Activated T-helper 17 cell treated with anti-CD3 and anti-CD28 coated beads, Interleukin-2, amount 50 U/mL, for 72 hours (primary cell): ENCODE data around the gene FAM25A. TPM values are rescaled to one million over a fixed set of nuclear protein-coding genes. Genes with fewer than 3 reads are reported as not detected.
"Not testable (repeated sequence)": the region's sequence is repeated elsewhere in the genome, so short reads cannot be mapped to it uniquely, and the experiment has no call there.

Experiments
- ATAC-seq: fragments of 150-1000 bp; cut with Tn5 transposase; replicated peaks from 2 replicates; pipeline ENCODE4 v1.10.0; 2021; ENCODE audit warnings: mild to moderate bottlenecking, moderate library complexity
- H3K27ac Mint-ChIP-seq: one replicate; pipeline ENCODE4 v1.8.0; 2022; ENCODE audit warnings: mixed read lengths
- H3K27me3 Mint-ChIP-seq: one replicate; pipeline ENCODE4 v1.8.0; 2022; ENCODE audit warnings: mixed read lengths
- H3K36me3 Mint-ChIP-seq: one replicate; pipeline ENCODE4 v1.8.0; 2022; ENCODE audit warnings: low read depth, mild to moderate bottlenecking, mixed read lengths
- H3K4me1 Mint-ChIP-seq: one replicate; pipeline ENCODE4 v1.8.0; 2022; ENCODE audit warnings: mixed read lengths
- H3K4me3 Mint-ChIP-seq: one replicate; pipeline ENCODE4 v1.8.0; 2022; ENCODE audit warnings: mild to moderate bottlenecking, mixed read lengths
- H3K9me3 Mint-ChIP-seq: one replicate; pipeline ENCODE4 v1.8.0; 2022; ENCODE audit warnings: mixed read lengths
- total RNA-seq, 2 donors: library from RNA; stranded (reverse); gene quantifications; one replicate each; pipeline ENCODE4 v1.2.3, GENCODE V29; 2022

Gene FAM25A
- total RNA-seq, 2 donors from 2014 or later: not detected

DNA sequence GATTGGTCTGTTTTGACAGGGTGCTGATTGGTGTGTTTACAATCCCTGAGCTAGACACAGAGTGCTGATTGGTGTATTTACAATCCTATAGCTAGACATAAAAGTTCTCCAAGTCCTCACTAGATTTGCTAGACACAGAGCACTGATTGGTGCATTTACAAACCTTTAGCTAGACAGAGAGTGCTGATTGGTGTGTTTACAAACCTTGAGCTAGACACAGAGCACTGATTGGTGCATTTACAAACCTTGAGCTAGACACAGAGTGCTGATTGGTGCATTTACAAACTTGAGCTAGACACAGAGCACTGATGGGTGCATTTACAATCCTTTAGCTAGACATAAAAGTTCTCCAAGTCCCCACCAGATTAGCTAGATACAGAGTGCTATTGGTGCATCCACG is 10.3 kb downstream of the FAM25A start:
- H3K36me3 Mint-ChIP-seq, H3K4me1 Mint-ChIP-seq, H3K9me3 Mint-ChIP-seq: not testable (repeated sequence)

DNA sequence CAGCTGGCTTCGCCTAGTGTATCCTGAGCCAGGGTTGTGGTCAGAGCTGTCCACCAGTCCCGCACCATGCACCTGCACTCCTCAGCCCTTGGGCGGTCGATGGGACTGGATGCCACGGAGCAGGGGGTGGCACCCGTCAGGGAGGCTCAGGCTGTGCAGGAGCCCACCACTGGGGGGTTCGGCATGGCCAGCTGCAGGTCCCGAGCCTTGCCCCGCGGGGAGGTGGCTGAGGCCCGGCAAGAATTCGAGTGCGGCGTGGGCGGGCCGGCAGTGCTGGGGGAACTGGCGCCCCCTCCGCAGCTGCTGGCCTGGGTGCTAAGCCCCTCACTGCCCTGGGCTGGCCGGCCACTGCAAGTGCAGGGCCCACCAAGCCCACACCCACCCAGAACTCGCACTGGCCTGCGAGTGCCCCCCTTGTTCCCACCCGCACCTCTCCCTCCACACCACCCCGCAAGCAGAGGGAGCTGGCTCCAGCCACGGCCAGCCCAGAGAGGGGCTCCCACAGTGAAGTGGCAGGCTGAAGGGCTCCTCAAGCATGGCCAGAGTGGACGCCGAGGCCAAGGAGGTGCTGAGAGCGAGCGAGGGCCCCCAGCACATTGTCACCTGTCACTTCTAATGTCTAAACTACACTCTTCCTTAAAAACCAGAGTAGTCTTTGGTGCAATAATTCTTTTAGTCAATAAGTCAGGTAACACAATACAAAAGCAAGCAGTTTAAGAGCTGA is 11.0 kb downstream of the FAM25A start:
- H3K4me3 Mint-ChIP-seq: no peak overlapping the region
- no peaks in the 10 kb centered on the region for H3K36me3 Mint-ChIP-seq
- H3K27me3 Mint-ChIP-seq: no peaks in the 10 kb centered on the region
- H3K9me3 Mint-ChIP-seq: no peaks in the 10 kb centered on the region
- no peaks in the 10 kb centered on the region for H3K4me1 Mint-ChIP-seq
- H3K27ac Mint-ChIP-seq: no peak overlapping the region
- ATAC-seq: no peak

More for the DNA sequence above, 10.3 kb downstream of the FAM25A start:
- not testable (repeated sequence) for H3K4me3 Mint-ChIP-seq, H3K27ac Mint-ChIP-seq, ATAC-seq, H3K27me3 Mint-ChIP-seq

DNA sequence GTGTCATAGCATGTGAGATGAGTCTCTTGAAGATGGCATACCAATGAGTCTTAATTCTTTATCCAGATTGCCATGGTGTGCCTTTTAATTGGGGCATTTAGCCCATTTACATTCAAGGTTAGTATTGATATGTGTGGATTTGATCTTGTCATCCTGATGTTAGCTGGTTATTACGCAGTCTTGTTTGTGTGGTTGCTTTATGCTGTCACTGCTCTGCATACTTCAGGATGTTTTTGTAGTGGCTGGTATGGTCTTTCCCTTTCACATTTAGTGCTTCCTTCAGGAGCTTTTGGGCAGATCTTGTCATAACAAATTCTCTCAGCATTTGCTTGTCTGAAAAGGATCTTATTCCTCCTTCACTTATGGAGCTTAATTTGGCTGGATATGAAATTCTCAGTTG is 16.5 kb downstream of the FAM25A start:
- Mint-ChIP-seq H3K27ac (no peak overlapping the region), H3K4me3 (no peak overlapping the region), H3K27me3 (no peaks in the 10 kb centered on the region), H3K4me1 (no peaks in the 10 kb centered on the region), H3K36me3 (no peaks in the 10 kb centered on the region), H3K9me3 (no peaks in the 10 kb centered on the region)
- ATAC-seq: peak; percentile 52

- H3K4me3 Mint-ChIP-seq: no peak overlapping the region
- peaks cover 2% of the 10 kb centered on the region for H3K36me3 Mint-ChIP-seq
- H3K9me3 Mint-ChIP-seq: no peaks in the 10 kb centered on the region
- ATAC-seq: no peak
- H3K4me1 Mint-ChIP-seq: no peaks in the 10 kb centered on the region
- no peak overlapping the region for H3K27ac Mint-ChIP-seq
- no peaks in the 10 kb centered on the region for H3K27me3 Mint-ChIP-seq
These were observed 18.2 kb downstream of the FAM25A start for GRCh38 chr10:87038286-87038717.

DNA sequence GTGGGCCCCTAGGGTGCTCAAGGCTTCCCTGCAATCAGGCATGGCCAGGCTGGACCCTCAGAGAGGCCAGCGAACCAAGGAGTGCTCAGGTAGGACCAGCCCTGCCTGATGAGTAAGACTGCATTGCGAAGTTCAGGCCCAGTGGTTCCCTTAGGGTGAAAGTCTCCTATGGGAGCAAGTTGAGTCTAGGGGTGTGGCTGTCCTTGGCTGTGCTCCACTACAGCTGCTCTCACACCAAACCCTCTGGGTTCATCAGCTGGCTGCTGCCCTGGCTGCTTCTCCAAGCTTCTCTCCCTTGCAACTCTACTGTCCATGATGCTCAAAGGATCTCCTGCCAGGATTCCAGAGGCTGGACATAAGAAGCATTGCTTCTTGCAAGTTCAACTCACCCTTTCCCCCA is 18.7 kb downstream of the FAM25A start:
- H3K9me3 Mint-ChIP-seq: no peaks in the 10 kb centered on the region
- H3K27me3 Mint-ChIP-seq: no peaks in the 10 kb centered on the region
- peaks cover 7% of the 10 kb centered on the region for H3K36me3 Mint-ChIP-seq
- no peak for ATAC-seq
- H3K4me3 Mint-ChIP-seq: no peak overlapping the region
- no peaks in the 10 kb centered on the region for H3K4me1 Mint-ChIP-seq
- H3K27ac Mint-ChIP-seq: no peak overlapping the region

- not testable (repeated sequence) for H3K9me3 Mint-ChIP-seq, H3K27ac Mint-ChIP-seq, H3K4me1 Mint-ChIP-seq, H3K4me3 Mint-ChIP-seq, H3K27me3 Mint-ChIP-seq, ATAC-seq
- peaks cover 41% of the 10 kb centered on the region for H3K36me3 Mint-ChIP-seq
These were observed 23.5 kb downstream of the FAM25A start for GRCh38 chr10:87043579-87043978.

GRCh38 chr10:87045434-87045938 is 25.4 kb downstream of the FAM25A start:
- H3K9me3 Mint-ChIP-seq: no peaks in the 10 kb centered on the region
- H3K27ac Mint-ChIP-seq: no peak overlapping the region
- no peak overlapping the region for H3K4me3 Mint-ChIP-seq
- no peaks in the 10 kb centered on the region for H3K27me3 Mint-ChIP-seq
- no peaks in the 10 kb centered on the region for H3K4me1 Mint-ChIP-seq
- ATAC-seq: no peak
- peaks cover 60% of the 10 kb centered on the region for H3K36me3 Mint-ChIP-seq

DNA sequence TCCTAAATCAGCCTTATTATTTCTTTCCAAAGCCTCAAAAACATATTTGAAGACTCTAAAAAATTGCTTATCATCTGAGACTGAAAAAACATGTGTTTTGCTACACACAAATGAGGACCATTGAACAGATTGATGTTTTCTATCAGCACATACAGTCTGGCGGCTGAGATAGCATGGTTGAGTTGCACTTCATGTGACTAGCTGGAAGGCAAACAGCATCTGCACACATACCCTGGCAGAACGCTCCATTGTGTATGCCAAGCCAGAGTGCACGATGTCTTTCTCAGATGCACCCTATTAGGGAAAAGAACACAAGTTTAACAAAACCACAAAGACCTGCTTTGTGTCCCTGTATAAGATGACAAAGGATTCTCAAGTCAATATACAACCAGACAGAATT is 33.0 kb downstream of the FAM25A start:
- Mint-ChIP-seq H3K9me3 (no peaks in the 10 kb centered on the region), H3K4me3 (no peak overlapping the region), H3K36me3 (peaks cover 29% of the 10 kb centered on the region), H3K27ac (no peak overlapping the region), H3K27me3 (no peaks in the 10 kb centered on the region), H3K4me1 (no peaks in the 10 kb centered on the region)
- no peak for ATAC-seq

DNA sequence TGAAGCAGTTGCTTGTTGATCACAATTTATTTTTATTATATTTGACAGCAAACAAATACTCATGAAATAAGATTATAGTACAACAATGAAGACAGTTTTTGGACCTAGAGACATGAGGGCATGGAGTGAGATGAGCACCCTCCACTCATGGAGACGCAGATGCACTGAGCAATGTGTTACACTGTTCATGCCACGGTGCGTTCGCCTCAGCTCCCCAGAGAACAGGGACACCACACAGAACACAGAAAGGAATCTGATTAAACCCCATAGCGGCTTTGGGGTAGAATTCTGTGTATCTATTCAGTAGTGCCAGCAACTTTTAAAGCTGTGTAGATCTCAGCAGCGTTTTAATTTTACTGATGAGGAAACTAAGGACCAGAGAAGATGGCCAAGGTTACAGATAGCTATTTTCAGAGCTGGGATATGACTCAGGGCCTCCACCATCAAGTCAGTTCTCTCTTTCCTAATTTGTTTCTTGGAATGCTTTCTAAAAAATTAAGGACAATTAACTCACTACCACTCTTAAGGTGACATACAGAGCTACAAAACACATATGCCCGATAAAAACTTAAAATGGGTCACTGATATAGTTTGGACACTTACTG is 33.6 kb downstream of the FAM25A start:
- H3K4me1 Mint-ChIP-seq: no peaks in the 10 kb centered on the region
- H3K4me3 Mint-ChIP-seq: no peak overlapping the region
- H3K27ac Mint-ChIP-seq: no peak overlapping the region
- H3K9me3 Mint-ChIP-seq: no peaks in the 10 kb centered on the region
- H3K36me3 Mint-ChIP-seq: peaks cover 23% of the 10 kb centered on the region
- H3K27me3 Mint-ChIP-seq: no peaks in the 10 kb centered on the region
- no peak for ATAC-seq

- Mint-ChIP-seq H3K27me3 (no peaks in the 10 kb centered on the region), H3K4me1 (no peaks in the 10 kb centered on the region), H3K4me3 (no peak overlapping the region), H3K9me3 (no peaks in the 10 kb centered on the region), H3K36me3 (peaks cover 14% of the 10 kb centered on the region), H3K27ac (no peak overlapping the region)
- peak; percentile 87 for ATAC-seq
These were observed 34.5 kb downstream of the FAM25A start for GRCh38 chr10:87054373-87055295.

DNA sequence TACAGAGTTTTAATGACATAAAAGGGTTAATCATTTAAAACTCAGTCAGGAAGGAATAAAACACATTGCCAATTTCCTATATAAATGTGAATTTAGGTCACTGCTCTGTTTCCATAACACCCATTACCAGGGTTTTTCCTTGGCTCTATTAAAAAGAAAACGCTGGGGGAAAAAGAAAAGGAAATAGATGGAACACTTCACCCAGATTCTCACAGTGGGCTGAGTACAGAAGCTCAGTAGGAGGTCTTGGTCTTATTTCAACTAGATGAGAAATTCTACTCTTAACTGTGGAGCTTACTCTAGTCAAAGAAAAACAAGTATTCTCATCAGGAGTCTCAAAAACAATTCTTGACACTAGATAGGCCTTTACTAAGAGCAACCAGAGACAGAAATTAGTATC is 38.1 kb downstream of the FAM25A start:
- Mint-ChIP-seq H3K9me3 (no peaks in the 10 kb centered on the region), H3K4me3 (no peak overlapping the region), H3K36me3 (no peaks in the 10 kb centered on the region), H3K27ac (no peak overlapping the region), H3K4me1 (no peaks in the 10 kb centered on the region), H3K27me3 (no peaks in the 10 kb centered on the region)
- ATAC-seq: no peak

DNA sequence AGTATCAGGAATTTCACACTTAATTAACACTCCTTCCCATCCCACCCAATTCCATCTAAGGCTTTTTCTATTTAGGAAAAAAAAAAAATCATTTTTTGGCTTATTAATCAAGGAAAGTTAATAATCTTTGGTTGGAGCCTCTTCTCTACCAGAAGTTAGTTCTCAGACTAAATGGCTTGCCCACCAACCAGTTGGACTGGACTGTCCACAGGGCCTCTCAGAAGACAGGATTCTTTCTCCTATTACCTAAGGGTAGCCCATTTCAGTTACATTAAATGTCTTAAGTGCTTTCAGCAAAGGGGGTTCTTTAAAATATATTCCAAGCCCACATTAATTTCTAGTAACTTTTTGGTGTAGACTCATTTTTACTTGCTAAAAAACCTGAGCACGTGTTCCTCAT is 39.3 kb downstream of the FAM25A start:
- Mint-ChIP-seq H3K27ac (no peak overlapping the region), H3K4me3 (no peak overlapping the region), H3K4me1 (no peaks in the 10 kb centered on the region), H3K36me3 (no peaks in the 10 kb centered on the region), H3K27me3 (no peaks in the 10 kb centered on the region), H3K9me3 (no peaks in the 10 kb centered on the region)
- no peak for ATAC-seq

- Mint-ChIP-seq H3K27me3 (no peaks in the 10 kb centered on the region), H3K4me1 (no peaks in the 10 kb centered on the region), H3K36me3 (no peaks in the 10 kb centered on the region), H3K9me3 (no peaks in the 10 kb centered on the region), H3K27ac (no peak overlapping the region), H3K4me3 (no peak overlapping the region)
- ATAC-seq: no peak
These were observed 40.3 kb downstream of the FAM25A start for GRCh38 chr10:87060280-87060928.

DNA sequence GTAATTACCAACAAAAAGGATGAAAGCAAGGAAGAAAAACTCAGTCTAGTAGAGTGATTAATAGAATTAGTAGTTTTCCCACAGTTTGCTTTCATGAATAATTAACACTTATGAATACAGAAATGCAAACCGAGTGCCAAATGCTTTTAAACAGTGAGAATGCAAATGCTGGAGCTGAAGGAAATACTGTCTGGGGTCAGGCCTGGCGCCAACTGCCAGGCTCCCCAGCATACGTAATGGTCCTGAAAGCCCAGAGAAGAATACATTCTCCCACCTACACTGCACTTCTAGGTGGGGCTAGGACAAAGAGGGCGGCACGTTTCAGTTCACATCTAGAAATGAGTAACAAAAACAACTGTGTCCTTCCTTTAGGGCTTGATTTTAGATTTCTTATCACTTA is 44.6 kb downstream of the FAM25A start:
- ATAC-seq: no peak
- Mint-ChIP-seq H3K27me3 (no peaks in the 10 kb centered on the region), H3K27ac (no peak overlapping the region), H3K36me3 (no peaks in the 10 kb centered on the region), H3K4me1 (peaks cover 3% of the 10 kb centered on the region), H3K9me3 (no peaks in the 10 kb centered on the region), H3K4me3 (no peak overlapping the region)
